ENCODE data around the gene DLGAP1.

DNA sequence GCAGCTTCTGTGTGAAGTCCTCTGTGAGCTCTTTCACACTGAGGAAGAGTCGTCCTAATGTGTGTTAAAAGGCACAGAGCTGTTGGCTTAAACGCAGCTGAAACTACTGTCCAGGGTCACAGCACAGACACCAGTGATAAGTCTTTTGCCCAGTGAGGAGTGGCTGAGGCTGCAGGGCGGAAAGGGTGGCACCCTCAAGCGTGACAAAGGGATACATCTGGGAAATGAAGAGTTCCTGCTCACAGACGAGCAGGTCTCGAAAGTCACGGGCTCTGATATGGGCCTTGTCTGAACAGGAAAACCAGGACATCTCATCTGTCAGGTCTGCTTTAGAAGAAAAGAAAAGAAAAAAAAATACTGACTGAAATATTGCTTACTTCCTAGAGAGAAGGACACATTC lies 968.6 kb downstream of the DLGAP1 start:
- TF ChIP-seq FOXK2 (IDR thresholded peaks at IDR 0.05) (no peak), SP1 (IDR thresholded peaks at IDR 0.05) (no peak), ARNT (IDR thresholded peaks at IDR 0.05) (no peak), BHLHE40 (IDR thresholded peaks at IDR 0.05; ENCODE audit: borderline replicate concordance) (no peak), HDGF (IDR thresholded peaks at IDR 0.05; ENCODE audit: borderline replicate concordance) (no peak), ZNF384 (IDR thresholded peaks at IDR 0.05) (no peak), FOXA1 (IDR thresholded peaks at IDR 0.05) (no peak), NFRKB (IDR thresholded peaks at IDR 0.05) (no peak), FOXM1 (IDR thresholded peaks at IDR 0.05; ENCODE audit: borderline replicate concordance) (no peak), L3MBTL2 (conservative IDR thresholded peaks at IDR 0.05) (no peak), TARDBP (IDR thresholded peaks at IDR 0.05) (no peak), SUZ12 (IDR thresholded peaks at IDR 0.05) (no peak), LEF1 (IDR thresholded peaks at IDR 0.05; ENCODE audit: borderline replicate concordance) (no peak)
- TF ChIP-seq, protein P1, sequence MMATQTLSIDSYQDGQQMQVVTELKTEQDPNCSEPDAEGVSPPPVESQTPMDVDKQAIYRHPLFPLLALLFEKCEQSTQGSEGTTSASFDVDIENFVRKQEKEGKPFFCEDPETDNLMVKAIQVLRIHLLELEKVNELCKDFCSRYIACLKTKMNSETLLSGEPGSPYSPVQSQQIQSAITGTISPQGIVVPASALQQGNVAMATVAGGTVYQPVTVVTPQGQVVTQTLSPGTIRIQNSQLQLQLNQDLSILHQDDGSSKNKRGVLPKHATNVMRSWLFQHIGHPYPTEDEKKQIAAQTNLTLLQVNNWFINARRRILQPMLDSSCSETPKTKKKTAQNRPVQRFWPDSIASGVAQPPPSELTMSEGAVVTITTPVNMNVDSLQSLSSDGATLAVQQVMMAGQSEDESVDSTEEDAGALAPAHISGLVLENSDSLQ (IDR thresholded peaks at IDR 0.05) = no peak
